Prostate gland (tissue), 2 donors: ENCODE results near the gene PRRX1.

ENCODE experiments used
- CTCF ChIP-seq, 4 experiments: fragments of 200-600 bp in 2 of 4; fragments of 450-650 bp in 2 of 4; sonication (generic) in 2 of 4; IDR thresholded peaks; 1 replicate in 3 of 4; 2 replicates in 1 of 4; pipeline ENCODE4 v1.5.1; 2016 to 2019; ENCODE audit warnings: antibody characterized with exemption in 4 of 4, mild to moderate bottlenecking in 2 of 4, moderate library complexity in 2 of 4
- POLR2A ChIP-seq: fragments of 450-650 bp; IDR thresholded peaks from one replicate; pipeline ENCODE4 v1.6.1; 2016; ENCODE audit warnings: antibody characterized with exemption, mild to moderate bottlenecking
- POLR2AphosphoS5 ChIP-seq: sonication (generic); formaldehyde crosslinking; IDR thresholded peaks from one replicate; pipeline ENCODE4 v1.6.1; 2017; ENCODE audit warnings: antibody characterized with exemption

GRCh38 chr1:170619241-170620028 is 44.5 kb upstream of the PRRX1 start:
- TF ChIP-seq CTCF (IDR thresholded peaks at IDR 0.05) (no peak), POLR2A (no peak), POLR2AphosphoS5 (no peak)
